Stromal cell of bone marrow (primary cell): ENCODE measurements around the gene TTLL4.

Source experiments
- DNase-seq: peaks from one replicate; pipeline ENCODE4 v3.0.0-alpha.2; 2012; ENCODE audit warnings: low read depth

The TTLL4 gene

GRCh38 chr2:218783688-218784087, 73.1 kb downstream of the TTLL4 start:
- no peak for DNase-seq

- no peak for DNase-seq
Observed at GRCh38 chr2:218785103-218785502, 74.5 kb downstream of the TTLL4 start.

GRCh38 chr2:218786133-218786532, 75.5 kb downstream of the TTLL4 start:
- no peak for DNase-seq

- DNase-seq: no peak
Observed at GRCh38 chr2:218788529-218789255, 78.1 kb downstream of the TTLL4 start.

- DNase-seq: no peak
Observed at GRCh38 chr2:218792433-218792832, 81.8 kb downstream of the TTLL4 start.

- DNase-seq: no peak
Observed at GRCh38 chr2:218796691-218797090, 86.1 kb downstream of the TTLL4 start.

GRCh38 chr2:218798767-218799504, 88.3 kb downstream of the TTLL4 start:
- DNase-seq: no peak

GRCh38 chr2:218799990-218800389, 89.4 kb downstream of the TTLL4 start:
- no peak for DNase-seq

- DNase-seq: no peak
Observed at GRCh38 chr2:218802386-218802994, 91.9 kb downstream of the TTLL4 start.

- DNase-seq: no peak
Observed at GRCh38 chr2:218804817-218805216, 94.2 kb downstream of the TTLL4 start.
